K562 (cell line): Measurements from ENCODE around the gene ARHGAP23. TPM values are rescaled to one million over a fixed set of nuclear protein-coding genes. Genes with fewer than 3 reads are reported as not detected.
A peak's percentile ranks its signal among the peaks of the same experiment; 100 is the strongest.

Source experiments
- ATF7 ChIP-seq: fragments of 450-650 bp; IDR thresholded peaks from 2 replicates; pipeline ENCODE4 v1.7.1; 2014; ENCODE audit warnings: mild to moderate bottlenecking, moderate library complexity
- CBFA2T2 ChIP-seq: fragments of 450-650 bp; conservative IDR thresholded peaks from 2 replicates; pipeline ENCODE4 v1.6.1; 2017; ENCODE audit warnings: mild to moderate bottlenecking
- CBFA2T3 ChIP-seq: fragments of 450-650 bp; IDR thresholded peaks from 2 replicates; pipeline ENCODE4 v1.6.1; 2017
- CBX2 ChIP-seq: fragments of 200-600 bp; sonication (generic); IDR thresholded peaks from one replicate; pipeline ENCODE4 v1.6.1; 2012; ENCODE audit warnings: mild to moderate bottlenecking, low read length, inconsistent platforms; ENCODE audit not compliant: insufficient read depth, poor library complexity, severe bottlenecking
- CTBP1 ChIP-seq: fragments of 450-650 bp; IDR thresholded peaks from 2 replicates; pipeline ENCODE4 v1.6.1; 2016; ENCODE audit warnings: borderline replicate concordance
- DMBX1 ChIP-seq: fragments of 250-450 bp; sonication (Bioruptor Pico); IDR thresholded peaks from 2 replicates; pipeline ENCODE4 v1.8.0; 2022; ENCODE audit warnings: inconsistent platforms, mild to moderate bottlenecking, moderate library complexity, borderline replicate concordance
- DPF2 ChIP-seq: fragments of 450-650 bp; IDR thresholded peaks from 2 replicates; pipeline ENCODE4 v1.6.1; 2016
- GATA2 ChIP-seq: sonication (generic); formaldehyde crosslinking; IDR thresholded peaks from 2 replicates; pipeline ENCODE4 v1.4.0; 2020; ENCODE audit warnings: mild to moderate bottlenecking, missing genetic modification reagents
- JUND ChIP-seq, 2 experiments: IDR thresholded peaks; 2 replicates in 1 of 2; 3 replicates in 1 of 2; pipeline ENCODE4 v1.6.1; 2011; ENCODE audit warnings: borderline replicate concordance in 2 of 2, low read depth in 2 of 2, low read length in 2 of 2, improper control_type of control experiment in 1 of 2, missing biosample characterization in 1 of 2, missing genetic modification characterization in 1 of 2, missing genetic modification reagents in 1 of 2
- MEF2D ChIP-seq: conservative IDR thresholded peaks from 2 replicates; pipeline ENCODE4 v1.6.1; 2016; ENCODE audit warnings: low read depth, missing genetic modification characterization, missing compliant biosample characterization
- RCOR1 ChIP-seq, 2 experiments: IDR thresholded peaks; 2 replicates each; pipeline ENCODE4 v1.6.1; 2012; ENCODE audit warnings: low read depth in 2 of 2, low read length in 2 of 2, borderline replicate concordance in 1 of 2, improper control_type of control experiment in 1 of 2
- SIN3A ChIP-seq, 2 experiments: fragments of 150-350 bp in 1 of 2; IDR thresholded peaks; 2 replicates each; pipeline ENCODE4 v1.6.1; 2011 to 2016; ENCODE audit warnings: borderline replicate concordance in 2 of 2, low read depth in 2 of 2, low read length in 2 of 2, mild to moderate bottlenecking in 2 of 2, moderate library complexity in 2 of 2; ENCODE audit not compliant: control insufficient read depth in 1 of 2
- SMAD4 ChIP-seq: fragments of 250-450 bp; sonication (Bioruptor Pico); conservative IDR thresholded peaks from 2 replicates; pipeline ENCODE4 v1.8.0; 2021; ENCODE audit warnings: inconsistent platforms, mild to moderate bottlenecking, moderate library complexity
- SMARCE1 ChIP-seq: fragments of 450-650 bp; IDR thresholded peaks from 2 replicates; pipeline ENCODE4 v1.7.1; 2016; ENCODE audit warnings: mild to moderate bottlenecking
- SOX6 ChIP-seq: fragments of 450-650 bp; IDR thresholded peaks from 2 replicates; pipeline ENCODE4 v1.6.1; 2014; ENCODE audit warnings: mild to moderate bottlenecking
- TCF3 ChIP-seq: sonication (generic); formaldehyde crosslinking; IDR thresholded peaks from 2 replicates; pipeline ENCODE4 v1.4.0; 2020; ENCODE audit warnings: mild to moderate bottlenecking, missing genetic modification reagents
- ZNF766 ChIP-seq: fragments of 200-800 bp; sonication (Bioruptor generic); conservative IDR thresholded peaks from 2 replicates; pipeline ENCODE4 v1.6.1; 2016; ENCODE audit warnings: missing genetic modification characterization, missing compliant biosample characterization
- polyA plus RNA-seq, 8 experiments: library from polyadenylated mRNA; depleted of rRNA in 4 of 8; stranded (reverse) in 5 of 8; unstranded in 3 of 8; fragments of >200 nt; fragmentation: Nextera tagmentation in 2 of 8; fragmentation: Illumina TruSeq in 1 of 8; extraction: Ambion mirVana in 2 of 8; extraction: Trizol in 1 of 8; gene quantifications; 2 replicates each; pipeline versions ENCODE4 v1.2.1 to v1.2.3, GENCODE V29; 2011 to 2014; ENCODE audit warnings: inconsistent platforms in 1 of 8, missing spikeins in 1 of 8
- total RNA-seq, 7 experiments: library from RNA; depleted of rRNA in 6 of 7; stranded (reverse); fragments of >200 nt in 6 of 7; fragmentation: Illumina TruSeq in 2 of 7; extraction: Trizol in 2 of 7; gene quantifications; 2 replicates each; pipeline versions ENCODE4 v1.2.1 to v1.2.3, GENCODE V29; 2011 to 2021; ENCODE audit warnings: low replicate concordance in 1 of 7
- TF ChIP-seq, protein P1 (sequence below): fragments of 450-650 bp; IDR thresholded peaks from 2 replicates; pipeline ENCODE4 v1.6.1; 2016; ENCODE audit warnings: low read depth, mild to moderate bottlenecking, moderate library complexity
- TF ChIP-seq, protein P2 (sequence below): fragments of 250-450 bp; sonication (Bioruptor Pico); IDR thresholded peaks from 2 replicates; pipeline ENCODE4 v1.8.0; 2022; ENCODE audit warnings: moderate library complexity, mild to moderate bottlenecking, inconsistent platforms
- TF ChIP-seq, protein P3 (sequence below): sonication (generic); formaldehyde crosslinking; IDR thresholded peaks from 2 replicates; pipeline ENCODE4 v1.8.1; 2022; ENCODE audit warnings: missing genetic modification reagents
- TF ChIP-seq, protein P4 (sequence below), 2 experiments: IDR thresholded peaks; 2 replicates each; pipeline ENCODE4 v1.6.1; 2012; ENCODE audit warnings: improper control_type of control experiment in 2 of 2, low read depth in 2 of 2, low read length in 2 of 2, borderline replicate concordance in 1 of 2

Gene ARHGAP23
- total and polyA plus RNA-seq, 9 of the 15 experiments (the other 6 are each of a cell fraction or from before 2014, with no cell fraction given): 0.01 to 2.7 (median 0.70) TPM

DNA sequence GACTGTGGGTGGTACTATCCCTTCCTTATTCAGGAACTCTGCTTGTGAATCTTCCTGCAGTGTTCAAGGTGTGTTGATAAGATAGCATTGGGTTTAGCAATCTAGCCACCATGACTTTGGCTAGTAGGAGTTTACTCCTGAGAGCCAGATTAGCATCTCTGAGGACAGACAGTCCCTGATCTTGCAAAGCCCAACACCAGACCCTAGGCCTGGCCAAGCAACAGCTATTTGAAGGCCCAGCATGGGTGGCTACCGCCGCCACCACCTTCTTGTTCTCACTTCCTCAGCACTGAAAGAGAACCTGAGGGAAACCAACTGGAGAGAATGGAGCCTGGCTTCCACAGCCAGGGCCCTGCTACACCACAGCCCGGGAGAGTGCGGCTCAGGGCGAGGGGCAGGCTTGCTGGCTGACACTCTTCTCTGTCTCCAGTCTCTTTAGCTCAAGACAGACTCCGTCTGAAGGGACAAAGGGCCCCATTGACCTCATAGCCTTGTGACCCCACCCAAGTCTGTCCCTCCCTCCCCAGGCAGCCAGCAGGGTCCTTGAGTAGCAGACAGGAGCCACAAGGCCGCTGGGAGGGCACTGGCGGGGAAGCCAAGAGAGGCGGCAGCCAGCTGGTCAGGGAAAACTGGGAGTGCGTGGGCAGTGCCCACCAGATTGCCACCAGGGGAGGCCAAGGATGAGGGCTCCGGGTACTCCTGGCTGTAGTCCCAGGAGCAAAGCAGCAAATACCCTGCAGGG lies 10.9 kb upstream of the ARHGAP23 start (continued):
- TF ChIP-seq CBFA2T3 (peak; percentile 82), RCOR1 (IDR thresholded peaks at IDR 0.05; ENCODE audit: borderline replicate concordance in 1 of 2, low read depth in 2 of 2, low read length in 2 of 2) (peak in 1 of 2 experiments; percentile 94; a peak in 2 of 4 replicates), SMARCE1 (peak; percentile 46; the same call in 1 of the 2 replicates), CTBP1 (peak; percentile 93), SIN3A (IDR thresholded peaks at IDR 0.05; ENCODE audit: borderline replicate concordance in 2 of 2, control insufficient read depth in 1 of 2, low read depth in 2 of 2, low read length in 2 of 2) (no peak), ATF7 (0 out of 2 replicates have a peak, but pooled peaks have one; percentile 24), GATA2 (CRISPR knock-in tag) (peak; percentile 52), MEF2D (tag) (0 out of 2 replicates have a peak, but pooled peaks have one; percentile 55), TCF3 (CRISPR knock-in tag) (peak; percentile 82), SMAD4 (CRISPR knock-in tag) (peak; percentile 90), DPF2 (peak; percentile 72), JUND (IDR thresholded peaks at IDR 0.05; ENCODE audit: borderline replicate concordance, low read depth, low read length) (peak; percentile 37; the same call in 1 of the 2 replicates), JUND (tag; IDR thresholded peaks at IDR 0.05; ENCODE audit: borderline replicate concordance, low read depth, low read length) (no peak; the same call in 2 of the 3 replicates), ZNF766 (CRISPR knock-in tag) (peak; percentile 34; the same call in 1 of the 2 replicates), DMBX1 (0 out of 2 replicates have a peak, but pooled peaks have one; percentile 46), SOX6 (peak; percentile 74; the same call in 1 of the 2 replicates), CBFA2T2 (peak; percentile 69), CBX2 (no peak)
- TF ChIP-seq, protein P1, sequence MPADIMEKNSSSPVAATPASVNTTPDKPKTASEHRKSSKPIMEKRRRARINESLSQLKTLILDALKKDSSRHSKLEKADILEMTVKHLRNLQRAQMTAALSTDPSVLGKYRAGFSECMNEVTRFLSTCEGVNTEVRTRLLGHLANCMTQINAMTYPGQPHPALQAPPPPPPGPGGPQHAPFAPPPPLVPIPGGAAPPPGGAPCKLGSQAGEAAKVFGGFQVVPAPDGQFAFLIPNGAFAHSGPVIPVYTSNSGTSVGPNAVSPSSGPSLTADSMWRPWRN: 0 out of 2 replicates have a peak, but pooled peaks have one; percentile 23
- TF ChIP-seq, protein P2, sequence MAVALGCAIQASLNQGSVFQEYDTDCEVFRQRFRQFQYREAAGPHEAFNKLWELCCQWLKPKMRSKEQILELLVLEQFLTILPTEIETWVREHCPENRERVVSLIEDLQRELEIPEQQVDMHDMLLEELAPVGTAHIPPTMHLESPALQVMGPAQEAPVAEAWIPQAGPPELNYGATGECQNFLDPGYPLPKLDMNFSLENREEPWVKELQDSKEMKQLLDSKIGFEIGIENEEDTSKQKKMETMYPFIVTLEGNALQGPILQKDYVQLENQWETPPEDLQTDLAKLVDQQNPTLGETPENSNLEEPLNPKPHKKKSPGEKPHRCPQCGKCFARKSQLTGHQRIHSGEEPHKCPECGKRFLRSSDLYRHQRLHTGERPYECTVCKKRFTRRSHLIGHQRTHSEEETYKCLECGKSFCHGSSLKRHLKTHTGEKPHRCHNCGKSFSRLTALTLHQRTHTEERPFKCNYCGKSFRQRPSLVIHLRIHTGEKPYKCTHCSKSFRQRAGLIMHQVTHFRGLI (CRISPR knock-in tag): 0 out of 2 replicates have a peak, but pooled peaks have one; percentile 48
- TF ChIP-seq, protein P3, sequence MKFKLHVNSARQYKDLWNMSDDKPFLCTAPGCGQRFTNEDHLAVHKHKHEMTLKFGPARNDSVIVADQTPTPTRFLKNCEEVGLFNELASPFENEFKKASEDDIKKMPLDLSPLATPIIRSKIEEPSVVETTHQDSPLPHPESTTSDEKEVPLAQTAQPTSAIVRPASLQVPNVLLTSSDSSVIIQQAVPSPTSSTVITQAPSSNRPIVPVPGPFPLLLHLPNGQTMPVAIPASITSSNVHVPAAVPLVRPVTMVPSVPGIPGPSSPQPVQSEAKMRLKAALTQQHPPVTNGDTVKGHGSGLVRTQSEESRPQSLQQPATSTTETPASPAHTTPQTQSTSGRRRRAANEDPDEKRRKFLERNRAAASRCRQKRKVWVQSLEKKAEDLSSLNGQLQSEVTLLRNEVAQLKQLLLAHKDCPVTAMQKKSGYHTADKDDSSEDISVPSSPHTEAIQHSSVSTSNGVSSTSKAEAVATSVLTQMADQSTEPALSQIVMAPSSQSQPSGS (CRISPR knock-in tag): no peak
- TF ChIP-seq, protein P4, sequence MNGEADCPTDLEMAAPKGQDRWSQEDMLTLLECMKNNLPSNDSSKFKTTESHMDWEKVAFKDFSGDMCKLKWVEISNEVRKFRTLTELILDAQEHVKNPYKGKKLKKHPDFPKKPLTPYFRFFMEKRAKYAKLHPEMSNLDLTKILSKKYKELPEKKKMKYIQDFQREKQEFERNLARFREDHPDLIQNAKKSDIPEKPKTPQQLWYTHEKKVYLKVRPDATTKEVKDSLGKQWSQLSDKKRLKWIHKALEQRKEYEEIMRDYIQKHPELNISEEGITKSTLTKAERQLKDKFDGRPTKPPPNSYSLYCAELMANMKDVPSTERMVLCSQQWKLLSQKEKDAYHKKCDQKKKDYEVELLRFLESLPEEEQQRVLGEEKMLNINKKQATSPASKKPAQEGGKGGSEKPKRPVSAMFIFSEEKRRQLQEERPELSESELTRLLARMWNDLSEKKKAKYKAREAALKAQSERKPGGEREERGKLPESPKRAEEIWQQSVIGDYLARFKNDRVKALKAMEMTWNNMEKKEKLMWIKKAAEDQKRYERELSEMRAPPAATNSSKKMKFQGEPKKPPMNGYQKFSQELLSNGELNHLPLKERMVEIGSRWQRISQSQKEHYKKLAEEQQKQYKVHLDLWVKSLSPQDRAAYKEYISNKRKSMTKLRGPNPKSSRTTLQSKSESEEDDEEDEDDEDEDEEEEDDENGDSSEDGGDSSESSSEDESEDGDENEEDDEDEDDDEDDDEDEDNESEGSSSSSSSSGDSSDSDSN (IDR thresholded peaks at IDR 0.05; ENCODE audit: borderline replicate concordance in 1 of 2, low read depth in 2 of 2, low read length in 2 of 2): peak in 1 of 2 experiments; percentile 78; a peak in 2 of 4 replicates
